Upper lobe of left lung (tissue), 4 donors: ENCODE data around the gene HBG2.

Experiments used
- CTCF ChIP-seq, 6 experiments: fragments of 450-650 bp in 4 of 6; fragments of 200-600 bp in 2 of 6; sonication (generic) in 2 of 6; IDR thresholded peaks; one replicate each; pipeline ENCODE4 v1.5.1; 2016 to 2019; ENCODE audit warnings: antibody characterized with exemption in 6 of 6
- EP300 ChIP-seq, 4 donors: sonication (generic); formaldehyde crosslinking; IDR thresholded peaks; one replicate each; pipeline ENCODE4 v1.5.1; 2017; ENCODE audit warnings: antibody characterized with exemption in 4 of 4, control low read depth in 2 of 4
- POLR2A ChIP-seq, 4 donors: fragments of 450-650 bp; IDR thresholded peaks; one replicate each; pipeline ENCODE4 v1.5.1; 2016 to 2017; ENCODE audit warnings: antibody characterized with exemption in 4 of 4, mild to moderate bottlenecking in 2 of 4
- POLR2AphosphoS5 ChIP-seq, 2 donors: sonication (generic); formaldehyde crosslinking; IDR thresholded peaks; one replicate each; pipeline ENCODE4 v1.5.1; 2017; ENCODE audit warnings: antibody characterized with exemption in 2 of 2

- TF ChIP-seq POLR2A (IDR thresholded peaks at IDR 0.05) (no peak), CTCF (IDR thresholded peaks at IDR 0.05) (no peak), POLR2AphosphoS5 (IDR thresholded peaks at IDR 0.05) (no peak), EP300 (IDR thresholded peaks at IDR 0.05) (no peak)
These were observed 2.2 kb downstream of the HBG2 start for GRCh38 chr11:5252192-5252918.
